ENCODE data around the gene GPM6B. TPM values are rescaled to one million over a fixed set of nuclear protein-coding genes. Genes with fewer than 3 reads are reported as not detected.

The GPM6B gene
- total RNA-seq, 1 donor from 2014 or later = 3.6 TPM

DNA sequence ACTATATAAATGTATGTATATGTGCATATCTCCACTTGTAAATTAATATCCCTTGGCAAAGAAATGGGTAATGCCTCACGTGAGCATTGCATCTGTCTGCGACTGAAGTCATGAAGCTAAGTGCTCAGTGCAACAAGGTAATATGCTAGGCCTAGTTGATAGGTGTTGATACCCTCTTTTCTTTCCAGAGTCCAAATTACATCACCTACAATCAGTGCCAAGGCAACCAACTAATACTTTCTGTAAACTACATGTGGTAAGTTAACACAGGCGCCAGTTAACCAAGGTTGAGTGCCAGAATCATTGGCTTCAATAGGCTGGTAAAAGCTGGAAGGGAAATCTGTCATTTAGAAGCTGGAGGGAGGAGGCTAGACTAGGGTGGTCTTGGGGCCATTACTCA, 41.1 kb downstream of the GPM6B start:
- no peak overlapping the region for H3K4me3 ChIP-seq (ENCODE audit: low read depth, low read length)
- TF ChIP-seq, protein P1, sequence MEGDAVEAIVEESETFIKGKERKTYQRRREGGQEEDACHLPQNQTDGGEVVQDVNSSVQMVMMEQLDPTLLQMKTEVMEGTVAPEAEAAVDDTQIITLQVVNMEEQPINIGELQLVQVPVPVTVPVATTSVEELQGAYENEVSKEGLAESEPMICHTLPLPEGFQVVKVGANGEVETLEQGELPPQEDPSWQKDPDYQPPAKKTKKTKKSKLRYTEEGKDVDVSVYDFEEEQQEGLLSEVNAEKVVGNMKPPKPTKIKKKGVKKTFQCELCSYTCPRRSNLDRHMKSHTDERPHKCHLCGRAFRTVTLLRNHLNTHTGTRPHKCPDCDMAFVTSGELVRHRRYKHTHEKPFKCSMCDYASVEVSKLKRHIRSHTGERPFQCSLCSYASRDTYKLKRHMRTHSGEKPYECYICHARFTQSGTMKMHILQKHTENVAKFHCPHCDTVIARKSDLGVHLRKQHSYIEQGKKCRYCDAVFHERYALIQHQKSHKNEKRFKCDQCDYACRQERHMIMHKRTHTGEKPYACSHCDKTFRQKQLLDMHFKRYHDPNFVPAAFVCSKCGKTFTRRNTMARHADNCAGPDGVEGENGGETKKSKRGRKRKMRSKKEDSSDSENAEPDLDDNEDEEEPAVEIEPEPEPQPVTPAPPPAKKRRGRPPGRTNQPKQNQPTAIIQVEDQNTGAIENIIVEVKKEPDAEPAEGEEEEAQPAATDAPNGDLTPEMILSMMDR (conservative IDR thresholded peaks at IDR 0.05; ENCODE audit: low read depth, low read length) = no peak

DNA sequence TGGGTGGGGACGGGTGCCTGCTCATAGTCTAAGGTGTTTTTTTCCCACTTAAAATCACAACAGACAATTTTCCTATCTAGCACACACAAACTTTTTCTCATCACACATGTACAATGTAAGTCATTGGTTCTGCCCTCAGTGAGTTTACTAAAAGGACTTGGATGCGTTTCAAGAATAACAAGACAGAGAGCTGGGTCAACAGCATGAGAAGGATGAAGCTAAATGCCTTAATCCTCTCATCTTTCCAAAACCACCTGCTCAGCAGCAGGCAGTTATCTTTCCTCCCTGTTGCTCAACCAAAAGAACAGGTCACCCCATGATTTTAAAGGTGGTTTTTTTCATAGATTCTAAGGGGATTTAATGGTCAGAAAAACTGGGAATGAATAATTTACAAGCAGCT, 42.2 kb downstream of the GPM6B start:
- TF ChIP-seq, protein P1 (conservative IDR thresholded peaks at IDR 0.05; ENCODE audit: low read depth, low read length) = no peak
- no peak overlapping the region for H3K4me3 ChIP-seq (ENCODE audit: low read depth, low read length)

More for the DNA sequence above, 41.1 kb downstream of the GPM6B start:
- DNase-seq (ENCODE audit: low read depth) = no peak

DNA sequence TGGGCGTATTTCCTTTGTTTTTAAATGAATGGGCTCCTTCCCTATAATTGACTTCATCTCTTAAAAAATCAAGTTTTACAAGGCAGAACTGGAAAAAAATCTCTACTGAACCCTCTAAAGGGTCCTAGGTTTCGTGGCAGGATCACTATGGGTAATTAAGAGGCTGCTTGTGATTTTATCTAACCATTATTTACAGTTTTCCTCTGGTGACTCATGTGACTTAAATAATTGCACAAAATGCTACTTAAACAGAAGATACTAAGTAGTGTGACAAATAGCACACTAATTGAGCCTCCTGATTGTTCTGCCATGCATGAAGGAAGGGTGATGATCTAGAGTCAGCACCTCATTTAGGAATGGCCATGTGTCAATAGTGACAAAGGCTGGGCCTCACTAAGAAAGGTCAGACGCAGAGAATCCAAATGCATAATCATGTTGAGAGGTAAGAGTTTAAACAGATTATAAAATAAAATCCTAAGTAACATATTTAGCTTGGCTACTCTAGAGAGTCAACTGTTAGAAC, 46.8 kb downstream of the GPM6B start:
- TF ChIP-seq, protein P1 (conservative IDR thresholded peaks at IDR 0.05; ENCODE audit: low read depth, low read length) = no peak

More for the DNA sequence above, 42.2 kb downstream of the GPM6B start:
- no peak for DNase-seq (ENCODE audit: low read depth)

DNA sequence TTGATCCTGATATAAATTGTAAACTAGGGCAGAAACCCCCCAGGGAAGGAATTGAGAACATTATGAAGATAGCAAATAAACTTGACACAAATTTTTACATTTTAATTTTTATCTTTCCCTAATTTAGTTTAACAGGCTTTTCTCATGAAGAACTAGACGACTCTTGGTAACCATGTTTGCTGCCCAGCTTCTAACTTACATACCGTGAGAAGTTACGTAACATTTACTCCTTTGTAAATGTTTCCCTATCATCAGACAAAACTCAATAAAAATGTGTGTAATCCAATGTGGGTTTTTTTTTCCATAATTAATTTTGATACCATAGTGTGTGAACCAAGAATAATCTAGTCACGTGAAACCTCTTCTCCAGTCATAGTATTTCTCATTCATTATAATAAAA, 48.0 kb downstream of the GPM6B start:
- no peak overlapping the region for H3K4me3 ChIP-seq (ENCODE audit: low read depth, low read length)
- no peak for DNase-seq (ENCODE audit: low read depth)
- TF ChIP-seq, protein P1 (conservative IDR thresholded peaks at IDR 0.05; ENCODE audit: low read depth, low read length) = no peak

More for the DNA sequence above, 46.8 kb downstream of the GPM6B start:
- no peak overlapping the region for H3K4me3 ChIP-seq (ENCODE audit: low read depth, low read length)
- no peak for DNase-seq (ENCODE audit: low read depth)

DNA sequence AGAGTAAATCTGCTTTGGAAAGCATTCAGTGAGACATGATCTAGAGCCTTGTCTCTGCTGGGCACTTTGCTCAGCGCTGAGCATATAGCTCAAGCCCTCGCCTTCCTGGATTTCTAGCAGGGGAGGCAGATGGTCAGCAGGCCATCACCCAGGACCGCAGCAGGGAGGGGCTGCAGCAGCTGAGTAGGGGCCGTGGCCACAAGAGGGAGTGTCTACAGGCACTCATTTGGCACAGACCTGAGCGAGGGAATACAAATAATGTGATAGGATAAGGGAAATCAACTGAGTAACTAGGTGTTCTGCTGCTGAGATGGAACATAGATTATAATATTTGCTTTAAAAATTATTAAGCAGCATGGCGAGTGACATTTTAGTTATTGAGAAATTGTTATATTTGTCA, 52.1 kb downstream of the GPM6B start:
- TF ChIP-seq, protein P1 (conservative IDR thresholded peaks at IDR 0.05; ENCODE audit: low read depth, low read length) = peak; percentile 25
- DNase-seq (ENCODE audit: low read depth) = no peak
- no peak overlapping the region for H3K4me3 ChIP-seq (ENCODE audit: low read depth, low read length)

DNA sequence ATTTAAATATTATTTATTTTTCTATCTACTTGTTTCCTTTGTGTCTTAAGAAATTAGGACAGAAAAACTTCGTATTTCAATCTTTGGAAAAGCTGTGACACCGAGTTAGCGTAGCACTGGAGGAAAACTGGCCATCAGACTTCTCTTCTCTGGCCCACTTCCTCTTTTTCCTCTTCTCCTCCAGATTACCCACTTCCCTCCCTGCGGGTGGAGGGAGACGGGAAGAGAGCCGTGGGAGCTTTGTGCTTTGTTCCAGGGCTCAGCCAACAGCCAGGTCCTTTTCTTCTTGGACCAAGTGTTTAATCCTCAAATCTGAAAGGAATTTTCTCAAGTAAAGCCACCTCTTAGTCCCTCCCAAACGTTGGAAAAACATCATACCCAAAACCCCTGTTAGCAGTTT, 52.6 kb downstream of the GPM6B start:
- DNase-seq (ENCODE audit: low read depth) = no peak
- H3K4me3 ChIP-seq (ENCODE audit: low read depth, low read length) = no peak overlapping the region
- TF ChIP-seq, protein P1 (conservative IDR thresholded peaks at IDR 0.05; ENCODE audit: low read depth, low read length) = no peak

DNA sequence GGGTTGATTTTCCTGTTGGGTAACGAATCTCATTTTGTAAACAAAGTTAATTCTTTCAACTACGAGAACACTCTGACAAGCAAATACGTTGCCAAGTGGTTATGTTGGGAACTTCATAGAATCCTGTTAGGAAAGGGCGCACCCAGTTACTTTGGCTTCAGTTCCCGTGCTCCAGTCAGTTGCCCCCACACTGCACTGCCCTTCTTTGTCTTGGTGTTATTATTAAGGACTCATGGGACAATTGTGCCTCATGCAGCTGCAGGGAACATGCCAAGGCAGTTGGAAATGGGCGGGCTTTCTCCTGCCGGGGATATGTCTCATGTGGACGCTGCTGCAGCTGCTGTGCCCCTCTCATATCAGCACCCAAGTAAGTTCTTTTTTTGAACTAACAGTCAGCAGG, 53.4 kb downstream of the GPM6B start:
- TF ChIP-seq, protein P1 (conservative IDR thresholded peaks at IDR 0.05; ENCODE audit: low read depth, low read length) = no peak
- no peak for DNase-seq (ENCODE audit: low read depth)
- H3K4me3 ChIP-seq (ENCODE audit: low read depth, low read length) = no peak overlapping the region
